Osteoblast (primary cell): ENCODE measurements around the gene LAMB4. TPM values are rescaled to one million over a fixed set of nuclear protein-coding genes. Genes with fewer than 3 reads are reported as not detected.

ENCODE experiments used
- DNase-seq: peaks from one replicate; pipeline ENCODE4 v3.0.0; 2011; ENCODE audit warnings: low spot score, mixed read lengths; ENCODE audit not compliant: insufficient read length; ENCODE audit errors: missing footprints
- H2AFZ ChIP-seq: 2 replicates; pipeline ENCODE4 v1.6.0; 2011; ENCODE audit warnings: mild to moderate bottlenecking, low read length
- H3K27ac ChIP-seq: 2 replicates; pipeline ENCODE4 v1.5.1; 2011; ENCODE audit warnings: mild to moderate bottlenecking, low read depth, low read length, moderate library complexity
- H3K27me3 ChIP-seq: 2 replicates; pipeline ENCODE4 v1.6.0; 2012; ENCODE audit warnings: mild to moderate bottlenecking, control low read depth, inconsistent platforms, low read length, moderate library complexity; ENCODE audit not compliant: insufficient read depth
- H3K36me3 ChIP-seq: 2 replicates; pipeline ENCODE4 v1.5.1; 2011; ENCODE audit warnings: mild to moderate bottlenecking, low read length, control low read depth, moderate library complexity; ENCODE audit not compliant: insufficient read depth
- H3K4me1 ChIP-seq: 2 replicates; pipeline ENCODE4 v1.5.1; 2011; ENCODE audit warnings: mild to moderate bottlenecking, low read length, control low read depth, moderate library complexity; ENCODE audit not compliant: insufficient read depth
- H3K4me2 ChIP-seq: 2 replicates; pipeline ENCODE4 v1.6.0; 2011; ENCODE audit warnings: mild to moderate bottlenecking, low read length; ENCODE audit not compliant: insufficient read depth
- H3K4me3 ChIP-seq: fragments of 200-600 bp; sonication (generic); 3 replicates; pipeline ENCODE4 v1.5.1; 2012; ENCODE audit warnings: mild to moderate bottlenecking, low read length, inconsistent platforms; ENCODE audit not compliant: insufficient read depth
- H3K79me2 ChIP-seq: 2 replicates; pipeline ENCODE4 v1.6.0; 2012; ENCODE audit warnings: mild to moderate bottlenecking, low read length, control low read depth, inconsistent platforms; ENCODE audit not compliant: insufficient read depth
- H3K9me3 ChIP-seq: 2 replicates; pipeline ENCODE4 v1.5.1; 2011; ENCODE audit warnings: low read depth, low read length, control low read depth
- H4K20me1 ChIP-seq: 2 replicates; pipeline ENCODE4 v1.6.0; 2012; ENCODE audit warnings: mild to moderate bottlenecking, low read length, control low read depth; ENCODE audit not compliant: insufficient read depth
- CTCF ChIP-seq: IDR thresholded peaks from 2 replicates; pipeline ENCODE4 v1.5.1; 2011; ENCODE audit warnings: mild to moderate bottlenecking, low read depth, low read length, moderate library complexity; ENCODE audit errors: extremely low read depth
- total RNA-seq: library from RNA; depleted of rRNA; stranded (reverse); fragments of >200 nt; gene quantifications from 2 replicates; pipeline ENCODE4 v1.2.3, GENCODE V29; 2012

LAMB4 gene
- total RNA-seq, 1 donor, result 0.36 TPM

GRCh38 chr7:108072116-108072515 lies 58.0 kb downstream of the LAMB4 start:
- H3K36me3 ChIP-seq, result no peaks in the 10 kb centered on the region
- no peaks in the 10 kb centered on the region for H3K9me3 ChIP-seq
- no peaks in the 10 kb centered on the region for H3K27me3 ChIP-seq
- H3K27ac ChIP-seq, result no peak overlapping the region
- DNase-seq, result no peak
- no peak overlapping the region for H3K4me2 ChIP-seq
- no peaks in the 10 kb centered on the region for H3K79me2 ChIP-seq
- H3K4me1 ChIP-seq, result no peaks in the 10 kb centered on the region
- no peak for TF ChIP-seq CTCF
- H4K20me1 ChIP-seq, result no peaks in the 10 kb centered on the region
- no peak overlapping the region for H3K4me3 ChIP-seq
- H2AFZ ChIP-seq, result no peak overlapping the region

GRCh38 chr7:108071551-108071950 lies 58.6 kb downstream of the LAMB4 start:
- H3K27ac ChIP-seq, result no peak overlapping the region
- TF ChIP-seq CTCF, result no peak
- no peak overlapping the region for H3K4me2 ChIP-seq
- H3K79me2 ChIP-seq, result no peaks in the 10 kb centered on the region
- no peaks in the 10 kb centered on the region for H3K27me3 ChIP-seq
- H3K4me1 ChIP-seq, result no peaks in the 10 kb centered on the region
- no peak overlapping the region for H3K4me3 ChIP-seq
- no peaks in the 10 kb centered on the region for H3K9me3 ChIP-seq
- no peaks in the 10 kb centered on the region for H4K20me1 ChIP-seq
- no peak overlapping the region for H2AFZ ChIP-seq
- no peak for DNase-seq
- no peaks in the 10 kb centered on the region for H3K36me3 ChIP-seq

- no peaks in the 10 kb centered on the region for H3K79me2 ChIP-seq
- H2AFZ ChIP-seq, result no peak overlapping the region
- no peak overlapping the region for H3K4me2 ChIP-seq
- no peaks in the 10 kb centered on the region for H3K27me3 ChIP-seq
- no peak overlapping the region for H3K4me3 ChIP-seq
- H3K36me3 ChIP-seq, result no peaks in the 10 kb centered on the region
- DNase-seq, result no peak
- no peak overlapping the region for H3K27ac ChIP-seq
- no peaks in the 10 kb centered on the region for H3K4me1 ChIP-seq
- no peaks in the 10 kb centered on the region for H4K20me1 ChIP-seq
- no peaks in the 10 kb centered on the region for H3K9me3 ChIP-seq
- no peak for TF ChIP-seq CTCF
Observed at GRCh38 chr7:108069646-108070045, 60.5 kb downstream of the LAMB4 start.

- Histone ChIP-seq H3K36me3 (no peaks in the 10 kb centered on the region), H3K27me3 (no peaks in the 10 kb centered on the region), H3K4me2 (no peak overlapping the region), H3K79me2 (no peaks in the 10 kb centered on the region), H3K4me3 (no peak overlapping the region), H3K9me3 (no peaks in the 10 kb centered on the region), H3K27ac (no peak overlapping the region), H3K4me1 (no peaks in the 10 kb centered on the region), H2AFZ (no peak overlapping the region), H4K20me1 (no peaks in the 10 kb centered on the region)
- DNase-seq, result no peak
- TF ChIP-seq CTCF, result no peak
Observed at GRCh38 chr7:108067844-108068243, 62.3 kb downstream of the LAMB4 start.
